ENCODE measurements around the gene RNF5.
A peak's percentile ranks its signal among the peaks of the same experiment; 100 is the strongest.

The RNF5 gene

DNA sequence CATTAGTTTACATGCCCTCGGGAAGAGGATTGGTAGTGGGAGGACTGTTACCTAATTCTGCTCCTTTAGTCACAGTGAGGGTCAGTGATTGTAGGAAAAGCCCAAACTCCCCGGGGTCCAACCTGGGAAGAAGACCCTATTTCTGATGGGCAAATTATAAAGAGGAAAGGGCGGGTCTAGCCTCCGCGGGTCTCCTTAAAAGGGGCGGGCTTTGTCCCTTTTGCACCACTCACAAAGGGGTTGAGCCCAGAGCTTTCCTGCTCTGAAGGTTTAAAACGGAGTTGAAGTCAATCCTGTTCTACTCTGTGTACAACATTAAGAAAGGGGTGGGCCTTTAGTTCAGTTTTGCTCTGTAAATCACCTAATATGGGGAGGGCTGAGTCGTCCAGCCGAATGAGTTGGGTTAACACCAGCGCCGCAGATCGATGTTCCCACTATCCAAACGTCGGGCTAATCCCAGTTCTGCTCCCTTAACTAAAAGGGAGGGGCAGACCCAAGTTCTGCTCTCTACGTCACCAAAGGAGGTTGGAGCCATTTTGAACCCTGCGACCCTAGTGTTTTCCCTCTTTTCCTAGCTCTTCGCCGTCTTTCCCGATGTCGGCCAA, 920 bp upstream of the RNF5 start:
- Histone ChIP-seq H3K79me2 (ENCODE audit: insufficient read depth, low read length) (peaks cover 64% of the 10 kb centered on the region), H3K9me2 (replicated peaks; ENCODE audit: low read depth, low read length) (no peaks in the 10 kb centered on the region), H3K4me1 (ENCODE audit: insufficient read depth, low read length, poor library complexity, severe bottlenecking) (peaks cover 47% of the 10 kb centered on the region), H3K27me3 (ENCODE audit: insufficient read depth, low read length, poor library complexity, severe bottlenecking) (no peaks in the 10 kb centered on the region), H3F3A (ENCODE audit: low read depth) (peaks cover 4% of the 10 kb centered on the region; the same call in 1 of the 2 replicates), H2AFZ (ENCODE audit: low read length) (peak overlapping the region; percentile 81), H4K20me1 (ENCODE audit: insufficient read depth, low read length, poor library complexity, severe bottlenecking) (no peaks in the 10 kb centered on the region), H3K9ac (ENCODE audit: low read depth, low read length, poor library complexity, severe bottlenecking) (peak overlapping the region; percentile 98), H3K9me3 (ENCODE audit: insufficient read depth, low read depth, low read length) (no peaks in the 10 kb centered on the region), H3K4me3 (ENCODE audit: low read length, poor library complexity, severe bottlenecking) (peak overlapping the region; percentile 88), H3K36me3 (ENCODE audit: insufficient read depth, low read length) (no peaks in the 10 kb centered on the region), H3K4me2 (ENCODE audit: low read depth, low read length, poor library complexity, severe bottlenecking) (peak overlapping the region; percentile 88)
- TF ChIP-seq EZH2phosphoT487 (IDR thresholded peaks at IDR 0.05; ENCODE audit: borderline replicate concordance): no peak
- no peak for TF ChIP-seq CTCF (conservative IDR thresholded peaks at IDR 0.05; ENCODE audit: low read length)

GRCh38 chr6:32178547-32179440, 589 bp downstream of the RNF5 start:
- Histone ChIP-seq H3K9ac (ENCODE audit: low read depth, low read length, poor library complexity, severe bottlenecking) (peak overlapping the region; percentile 93), H3K79me2 (ENCODE audit: insufficient read depth, low read length) (peaks cover 60% of the 10 kb centered on the region), H4K20me1 (ENCODE audit: insufficient read depth, low read length, poor library complexity, severe bottlenecking) (no peaks in the 10 kb centered on the region), H3K9me2 (replicated peaks; ENCODE audit: low read depth, low read length) (no peaks in the 10 kb centered on the region), H3F3A (ENCODE audit: low read depth) (peaks cover 4% of the 10 kb centered on the region; the same call in 1 of the 2 replicates), H3K27me3 (ENCODE audit: insufficient read depth, low read length, poor library complexity, severe bottlenecking) (no peaks in the 10 kb centered on the region), H2AFZ (ENCODE audit: low read length) (0 out of 2 replicates have a peak overlapping the region, but pooled peaks have one; percentile 32), H3K4me3 (ENCODE audit: low read length, poor library complexity, severe bottlenecking) (peak overlapping the region; percentile 88), H3K4me1 (ENCODE audit: insufficient read depth, low read length, poor library complexity, severe bottlenecking) (peaks cover 37% of the 10 kb centered on the region), H3K4me2 (ENCODE audit: low read depth, low read length, poor library complexity, severe bottlenecking) (peak overlapping the region; percentile 90), H3K36me3 (ENCODE audit: insufficient read depth, low read length) (peaks cover 12% of the 10 kb centered on the region; the same call in 1 of the 2 replicates), H3K9me3 (ENCODE audit: insufficient read depth, low read depth, low read length) (no peaks in the 10 kb centered on the region)
- TF ChIP-seq EZH2phosphoT487 (IDR thresholded peaks at IDR 0.05; ENCODE audit: borderline replicate concordance): no peak

DNA sequence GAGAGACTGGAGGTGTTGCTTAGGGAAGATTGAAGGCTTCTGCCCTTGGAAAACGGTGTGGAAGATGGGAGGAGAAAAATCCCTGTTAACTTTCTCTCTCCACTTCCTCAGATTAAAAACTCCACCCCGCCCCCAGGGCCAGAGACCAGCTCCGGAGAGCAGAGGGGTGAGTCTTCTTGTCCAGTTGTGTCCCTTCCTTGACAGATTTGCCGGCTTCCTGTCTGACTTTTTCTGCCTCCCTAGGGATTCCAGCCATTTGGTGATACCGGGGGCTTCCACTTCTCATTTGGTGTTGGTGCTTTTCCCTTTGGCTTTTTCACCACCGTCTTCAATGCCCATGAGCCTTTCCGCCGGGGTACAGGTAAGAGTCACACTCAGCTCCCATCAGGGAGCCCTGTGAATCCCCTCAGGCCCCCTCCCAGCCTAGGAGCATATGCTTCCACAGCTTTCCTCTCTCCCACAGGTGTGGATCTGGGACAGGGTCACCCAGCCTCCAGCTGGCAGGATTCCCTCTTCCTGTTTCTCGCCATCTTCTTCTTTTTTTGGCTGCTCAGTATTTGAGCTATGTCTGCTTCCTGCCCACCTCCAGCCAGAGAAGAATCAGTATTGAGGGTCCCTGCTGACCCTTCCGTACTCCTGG, 1.7 kb downstream of the RNF5 start:
- Histone ChIP-seq H3K9me3 (ENCODE audit: insufficient read depth, low read depth, low read length) (no peaks in the 10 kb centered on the region), H3K27me3 (ENCODE audit: insufficient read depth, low read length, poor library complexity, severe bottlenecking) (no peaks in the 10 kb centered on the region), H3K4me1 (ENCODE audit: insufficient read depth, low read length, poor library complexity, severe bottlenecking) (peaks cover 30% of the 10 kb centered on the region), H3K9ac (ENCODE audit: low read depth, low read length, poor library complexity, severe bottlenecking) (peak overlapping the region; percentile 93), H3K4me3 (ENCODE audit: low read length, poor library complexity, severe bottlenecking) (peak overlapping the region; percentile 88), H2AFZ (ENCODE audit: low read length) (no peak overlapping the region), H3K79me2 (ENCODE audit: insufficient read depth, low read length) (peaks cover 53% of the 10 kb centered on the region), H4K20me1 (ENCODE audit: insufficient read depth, low read length, poor library complexity, severe bottlenecking) (no peaks in the 10 kb centered on the region), H3F3A (ENCODE audit: low read depth) (peaks cover 4% of the 10 kb centered on the region; the same call in 1 of the 2 replicates), H3K36me3 (ENCODE audit: insufficient read depth, low read length) (peaks cover 13% of the 10 kb centered on the region; the same call in 1 of the 2 replicates), H3K4me2 (ENCODE audit: low read depth, low read length, poor library complexity, severe bottlenecking) (peak overlapping the region; percentile 90), H3K9me2 (replicated peaks; ENCODE audit: low read depth, low read length) (no peaks in the 10 kb centered on the region)
- TF ChIP-seq CTCF (conservative IDR thresholded peaks at IDR 0.05; ENCODE audit: low read length) (no peak), EZH2phosphoT487 (IDR thresholded peaks at IDR 0.05; ENCODE audit: borderline replicate concordance) (no peak)

Measured in Loucy (cell line).